H1 (cell line): Measurements from ENCODE around the gene INO80C. TPM values are rescaled to one million over a fixed set of nuclear protein-coding genes. Genes with fewer than 3 reads are reported as not detected.

ENCODE experiments used
- CTCF ChIA-PET: fragments of 300-600 bp; sonication (Branson Sonifier 250); formaldehyde crosslinking; loops from one replicate; lab custom pipeline; 2021; ENCODE audit not compliant: partially characterized antibody; lab: Charles Lee
- POLR2A ChIA-PET: fragments of 300-600 bp; sonication (Branson Sonifier 250); formaldehyde crosslinking; loops from one replicate; lab custom pipeline; 2021; ENCODE audit warnings: inconsistent platforms; ENCODE audit not compliant: partially characterized antibody; lab: Charles Lee
- DNase-seq, 2 experiments: peaks; one replicate each; pipeline versions ENCODE4 v3.0.0 to v3.0.0-alpha.2; 2010 to 2022; ENCODE audit warnings: low spot score in 2 of 2, low read depth in 1 of 2, mixed read lengths in 1 of 2
- FAIRE-seq: peaks from 2 replicates; lab custom pipeline; 2011; peaks lifted over from hg19 to GRCh38; lab: Jason Lieb, UNC
- H2AFZ ChIP-seq: 2 replicates; pipeline ENCODE4 v1.8.1; 2012; ENCODE audit warnings: low read length, inconsistent platforms
- H2AK5ac ChIP-seq: 2 replicates; pipeline ENCODE4 v1.6.1; 2013; ENCODE audit warnings: low read depth, low read length
- H2BK120ac ChIP-seq: replicated peaks from 2 replicates; pipeline ENCODE3; 2013; ENCODE audit warnings: low read depth, low read length, inconsistent platforms
- H2BK12ac ChIP-seq: 2 replicates; pipeline ENCODE4 v1.6.1; 2013; ENCODE audit warnings: low read depth, low read length
- H2BK15ac ChIP-seq: 2 replicates; pipeline ENCODE4 v1.6.1; 2013; ENCODE audit warnings: low read length
- H2BK20ac ChIP-seq: 2 replicates; pipeline ENCODE4 v1.6.1; 2013; ENCODE audit warnings: low read length
- H2BK5ac ChIP-seq: 2 replicates; pipeline ENCODE4 v1.6.1; 2013; ENCODE audit warnings: low read depth, low read length
- H3K14ac ChIP-seq: 2 replicates; pipeline ENCODE4 v1.6.1; 2013; ENCODE audit warnings: inconsistent platforms; ENCODE audit not compliant: insufficient read length
- H3K18ac ChIP-seq: 2 replicates; pipeline ENCODE4 v1.6.1; 2013; ENCODE audit warnings: low read length; ENCODE audit errors: extremely low read depth
- H3K23ac ChIP-seq: 2 replicates; pipeline ENCODE4 v1.6.1; 2013; ENCODE audit warnings: inconsistent platforms; ENCODE audit not compliant: insufficient read length
- H3K23me2 ChIP-seq: 2 replicates; pipeline ENCODE4 v1.6.1; 2013; ENCODE audit warnings: low read depth, low read length
- H3K27ac ChIP-seq: 2 replicates; pipeline ENCODE4 v1.6.1; 2011; ENCODE audit warnings: low read depth, low read length, inconsistent platforms
- H3K27me3 ChIP-seq, 4 experiments: replicated peaks in 1 of 4; 1 replicate in 1 of 4; 2 replicates in 3 of 4; pipeline versions ENCODE4 v1.6.1 to v1.8.1; 2011 to 2013; ENCODE audit warnings: low read length in 3 of 4, mild to moderate bottlenecking in 3 of 4, inconsistent platforms in 2 of 4, mixed read lengths in 2 of 4, moderate library complexity in 1 of 4; ENCODE audit not compliant: control insufficient read depth in 3 of 4, insufficient read depth in 3 of 4; ENCODE audit errors: extremely low read depth in 1 of 4
- H3K36me3 ChIP-seq, 4 experiments: 2 replicates each; pipeline versions ENCODE4 v1.6.1 to v1.8.1; 2011 to 2013; ENCODE audit warnings: mild to moderate bottlenecking in 4 of 4, low read length in 3 of 4, moderate library complexity in 2 of 4, control low read depth in 1 of 4, inconsistent platforms in 1 of 4; ENCODE audit not compliant: insufficient read depth in 4 of 4, control insufficient read depth in 2 of 4
- H3K4ac ChIP-seq: replicated peaks from 2 replicates; pipeline ENCODE3; 2013; ENCODE audit warnings: low read length, low read depth, mixed read lengths, inconsistent platforms; ENCODE audit not compliant: insufficient read length
- H3K4me1 ChIP-seq, 4 experiments: replicated peaks in 1 of 4; 1 replicate in 1 of 4; 2 replicates in 3 of 4; pipeline versions ENCODE4 v1.6.1 to v1.8.1; 2011 to 2013; ENCODE audit warnings: low read length in 3 of 4, inconsistent platforms in 2 of 4, mixed read lengths in 1 of 4; ENCODE audit not compliant: insufficient read depth in 4 of 4, control insufficient read depth in 3 of 4
- H3K4me2 ChIP-seq, 2 experiments: 2 replicates each; pipeline versions ENCODE4 v1.6.1 to v1.8.1; 2011 to 2013; ENCODE audit warnings: low read depth in 2 of 2, low read length in 2 of 2, control low read depth in 1 of 2, inconsistent platforms in 1 of 2, mild to moderate bottlenecking in 1 of 2; ENCODE audit not compliant: insufficient read depth in 1 of 2
- H3K4me3 ChIP-seq, 4 experiments: fragments of 200-600, 300-600 bp in 1 of 4; sonication (generic), shearing (Covaris generic), sonication (Bioruptor Twin) in 1 of 4; 2 replicates each; pipeline versions ENCODE4 v1.5.1 to v1.8.1; 2011 to 2016; ENCODE audit warnings: low read length in 4 of 4, low read depth in 3 of 4, control low read depth in 2 of 4, inconsistent platforms in 2 of 4, mild to moderate bottlenecking in 2 of 4, mixed read lengths in 1 of 4, moderate library complexity in 1 of 4; ENCODE audit not compliant: insufficient read depth in 2 of 4; ENCODE audit errors: extremely low read depth in 1 of 4
- H3K56ac ChIP-seq: replicated peaks from 2 replicates; pipeline ENCODE3; 2013; ENCODE audit warnings: low read depth, mild to moderate bottlenecking, mixed read lengths, low read length, inconsistent platforms; ENCODE audit not compliant: insufficient read length
- H3K79me1 ChIP-seq: 2 replicates; pipeline ENCODE4 v1.6.1; 2013; ENCODE audit warnings: low read depth, low read length, control low read depth
- H3K79me2 ChIP-seq, 2 experiments: 2 replicates each; pipeline versions ENCODE4 v1.6.1 to v1.8.1; 2012 to 2013; ENCODE audit warnings: low read length in 2 of 2, mild to moderate bottlenecking in 2 of 2, inconsistent platforms in 1 of 2; ENCODE audit not compliant: insufficient read depth in 2 of 2, control insufficient read depth in 1 of 2
- H3K9ac ChIP-seq, 4 experiments: replicated peaks in 1 of 4; 1 replicate in 1 of 4; 2 replicates in 3 of 4; pipeline versions ENCODE4 v1.6.1 to v1.8.1; 2011 to 2013; ENCODE audit warnings: low read depth in 3 of 4, low read length in 3 of 4, control low read depth in 2 of 4, mild to moderate bottlenecking in 2 of 4, moderate library complexity in 2 of 4, inconsistent platforms in 1 of 4; ENCODE audit errors: extremely low read depth in 1 of 4
- H3K9me3 ChIP-seq, 2 experiments: 2 replicates each; pipeline versions ENCODE4 v1.6.1 to v1.8.1; 2012 to 2013; ENCODE audit warnings: mild to moderate bottlenecking in 2 of 2, moderate library complexity in 2 of 2, control low read depth in 1 of 2, inconsistent platforms in 1 of 2, low read depth in 1 of 2, low read length in 1 of 2, mixed read lengths in 1 of 2; ENCODE audit not compliant: insufficient read depth in 2 of 2
- H4K20me1 ChIP-seq, 2 experiments: replicated peaks in 1 of 2; 2 replicates each; pipeline versions ENCODE3 to v1.8.1; 2011 to 2013; ENCODE audit warnings: inconsistent platforms in 2 of 2, low read length in 2 of 2, mild to moderate bottlenecking in 1 of 2; ENCODE audit not compliant: insufficient read depth in 2 of 2, control insufficient read depth in 1 of 2
- H4K5ac ChIP-seq: 2 replicates; pipeline ENCODE4 v1.6.1; 2013; ENCODE audit warnings: low read length, low read depth, mixed read lengths, inconsistent platforms; ENCODE audit not compliant: insufficient read length
- H4K8ac ChIP-seq: 2 replicates; pipeline ENCODE4 v1.8.0; 2013; ENCODE audit warnings: mild to moderate bottlenecking, moderate library complexity, low read length, inconsistent platforms; ENCODE audit not compliant: insufficient read depth; ENCODE audit errors: extremely low read depth
- H4K91ac ChIP-seq: replicated peaks from 2 replicates; pipeline ENCODE3; 2013; ENCODE audit warnings: low read length, mixed read lengths, inconsistent platforms; ENCODE audit not compliant: insufficient read length
- CREB1 ChIP-seq: IDR thresholded peaks from 2 replicates; pipeline ENCODE4 v1.6.1; 2012; ENCODE audit warnings: inconsistent platforms
- JUN ChIP-seq: IDR thresholded peaks from 2 replicates; pipeline ENCODE4 v1.6.1; 2011; ENCODE audit warnings: low read depth, mild to moderate bottlenecking, improper control_type of control experiment, low read length
- JUND ChIP-seq: IDR thresholded peaks from 2 replicates; pipeline ENCODE4 v1.6.1; 2011; ENCODE audit warnings: mild to moderate bottlenecking, improper control_type of control experiment, low read length
- KDM1A ChIP-seq: fragments of 200-600, 300-600 bp; sonication (generic); IDR thresholded peaks from 2 replicates; pipeline ENCODE4 v1.7.1; 2016; ENCODE audit warnings: mild to moderate bottlenecking, low read length, borderline replicate concordance
- RBBP5 ChIP-seq: IDR thresholded peaks from 2 replicates; pipeline ENCODE4 v1.7.1; 2012; ENCODE audit warnings: low read depth, mild to moderate bottlenecking, inconsistent platforms, low read length, moderate library complexity, borderline replicate concordance
- RFX5 ChIP-seq: IDR thresholded peaks from 2 replicates; pipeline ENCODE4 v1.6.1; 2011; ENCODE audit warnings: low read depth, low read length, improper control_type of control experiment, borderline replicate concordance
- SIN3A ChIP-seq, 2 experiments: IDR thresholded peaks in 1 of 2; conservative IDR thresholded peaks in 1 of 2; 2 replicates each; pipeline ENCODE4 v1.6.1; 2011 to 2012; ENCODE audit warnings: low read length in 2 of 2, improper control_type of control experiment in 1 of 2, low read depth in 1 of 2, mild to moderate bottlenecking in 1 of 2
- SP1 ChIP-seq: IDR thresholded peaks from 2 replicates; pipeline ENCODE4 v1.6.1; 2011; ENCODE audit warnings: low read depth, low read length
- SRF ChIP-seq: IDR thresholded peaks from 2 replicates; pipeline ENCODE4 v1.6.1; 2011; ENCODE audit warnings: mild to moderate bottlenecking, low read depth, low read length, moderate library complexity
- TAF1 ChIP-seq: IDR thresholded peaks from 2 replicates; pipeline ENCODE4 v1.6.1; 2011; ENCODE audit warnings: mild to moderate bottlenecking, low read depth, low read length
- TBP ChIP-seq: IDR thresholded peaks from 2 replicates; pipeline ENCODE4 v1.6.1; 2011; ENCODE audit warnings: low read depth, low read length, improper control_type of control experiment
- ZNF274 ChIP-seq: IDR thresholded peaks from 2 replicates; pipeline ENCODE4 v1.7.0; 2012; ENCODE audit warnings: low read length, borderline replicate concordance; ENCODE audit errors: extremely low read depth
- WGBS, 2 experiments: shearing (Covaris generic) in 1 of 2; methylation state at CpG; one replicate each; pipeline versions ENCODE4 v1.1.6 to v1.1.7; 2013 to 2015; ENCODE audit warnings: low lambda C conversion rate in 2 of 2, mixed read lengths in 2 of 2, inconsistent platforms in 1 of 2, low coverage in 1 of 2, missing lambda C conversion rate in 1 of 2; ENCODE audit not compliant: insufficient replicate concordance in 2 of 2, insufficient coverage in 1 of 2, insufficient read length in 1 of 2; ENCODE audit errors: extremely low coverage in 1 of 2, missing lambda C conversion rate in 1 of 2; 5-methylcytosine and 5-hydroxymethylcytosine counted together
- polyA plus RNA-seq, 7 experiments: library from polyadenylated mRNA; depleted of rRNA in 3 of 7; stranded (reverse) in 5 of 7; unstranded in 2 of 7; fragments of >200 nt in 5 of 7; fragments of 200-250 nt in 2 of 7; gene quantifications; 1 replicate in 5 of 7; 2 replicates in 1 of 7; 4 replicates in 1 of 7; pipeline versions ENCODE4 v1.2.1 to v1.2.3, GENCODE V29; 2011 to 2013; ENCODE audit warnings: missing spikeins in 2 of 7, mixed read lengths in 2 of 7
- total RNA-seq: library from RNA; stranded (reverse); fragmentation: NEBNext Ultra II Directional; extraction: Animal tissue kit (Norgen Biotek cat#: 25700); gene quantifications from 2 replicates; pipeline ENCODE4 v1.2.1, GENCODE V29; 2021
- TF ChIP-seq, protein P1 (sequence below): IDR thresholded peaks from 2 replicates; pipeline ENCODE4 v1.6.1; 2012; ENCODE audit warnings: low read length, inconsistent platforms

INO80C gene
- total and polyA plus RNA-seq, 2 of the 8 experiments (the other 6 are each of a cell fraction or from before 2014, with no cell fraction given) = 30.1 to 48.9 TPM

DNA sequence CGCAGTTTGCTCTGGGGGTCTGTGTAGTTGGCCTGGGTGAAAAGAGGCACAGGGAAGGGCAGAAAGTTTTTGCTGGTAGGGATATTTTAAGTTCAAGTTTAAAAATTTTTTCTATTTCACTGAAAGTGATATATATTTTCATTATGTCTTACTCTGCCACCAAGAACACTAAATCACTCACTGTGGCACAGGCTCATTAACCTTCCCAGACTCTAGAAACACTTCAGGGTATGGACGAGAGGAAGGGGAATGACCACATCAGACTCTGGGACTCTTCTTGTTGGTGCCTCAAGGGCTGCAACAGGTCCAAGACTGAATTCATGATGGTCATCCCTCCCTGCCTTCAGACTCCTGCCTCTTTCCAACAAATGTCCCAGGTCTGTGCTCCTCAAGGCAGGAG, 29.0 kb downstream of the INO80C start:
- Histone ChIP-seq H3K4me2 (no peak overlapping the region), H2AFZ (no peak overlapping the region), H3K27ac (no peak overlapping the region), H3K9me3 (no peaks in the 10 kb centered on the region), H3K18ac (no peak overlapping the region), H3K23me2 (no peaks in the 10 kb centered on the region), H2AK5ac (no peak overlapping the region), H4K8ac (no peak overlapping the region), H2BK120ac (no peak overlapping the region), H3K79me2 (peaks cover 0 to 2% of the 10 kb centered on the region in 2 experiments; a peak in 1 of 4 replicates), H3K56ac (no peak overlapping the region), H3K27me3 (no peaks in the 10 kb centered on the region), H2BK20ac (no peak overlapping the region), H3K23ac (no peak overlapping the region), H2BK15ac (no peak overlapping the region), H3K4ac (no peak overlapping the region), H4K20me1 (peaks cover 0 to 2% of the 10 kb centered on the region in 2 experiments), H4K5ac (no peak overlapping the region), H3K4me3 (no peak overlapping the region), H2BK12ac (no peak overlapping the region), H4K91ac (no peak overlapping the region), H3K79me1 (no peaks in the 10 kb centered on the region), H2BK5ac (no peak overlapping the region), H3K36me3 (peaks cover 0 to 14% (median 2%) of the 10 kb centered on the region in 4 experiments; a peak in 5 of 8 replicates), H3K9ac (no peak overlapping the region), H3K4me1 (no peaks in the 10 kb centered on the region), H3K14ac (no peak overlapping the region)
- no peak for FAIRE-seq
- CTCF ChIA-PET = no interaction called here
- DNase-seq = no peak
- WGBS, 2 experiments = 88% methylated on average over 2 of the region's 2 CpGs; no CpG with 5 or more reads in 1 of the 2 experiments
- POLR2A ChIA-PET = interaction anchor here (1.7 kb wide), 1 partner anchor 10 kb away, joined by 5 read pairs; no protein-coding TSS in a partner anchor
- TF ChIP-seq SRF (no peak), TBP (no peak), SP1 (no peak), RBBP5 (no peak), ZNF274 (no peak), CREB1 (no peak), KDM1A (no peak), TAF1 (no peak), JUN (no peak), SIN3A (conservative IDR thresholded peaks at IDR 0.05 in 1 of 2, IDR thresholded peaks at IDR 0.05 in 1 of 2; ENCODE audit: low read depth in 1 of 2, low read length in 2 of 2) (no peak), RFX5 (no peak), JUND (no peak)
- TF ChIP-seq, protein P1, sequence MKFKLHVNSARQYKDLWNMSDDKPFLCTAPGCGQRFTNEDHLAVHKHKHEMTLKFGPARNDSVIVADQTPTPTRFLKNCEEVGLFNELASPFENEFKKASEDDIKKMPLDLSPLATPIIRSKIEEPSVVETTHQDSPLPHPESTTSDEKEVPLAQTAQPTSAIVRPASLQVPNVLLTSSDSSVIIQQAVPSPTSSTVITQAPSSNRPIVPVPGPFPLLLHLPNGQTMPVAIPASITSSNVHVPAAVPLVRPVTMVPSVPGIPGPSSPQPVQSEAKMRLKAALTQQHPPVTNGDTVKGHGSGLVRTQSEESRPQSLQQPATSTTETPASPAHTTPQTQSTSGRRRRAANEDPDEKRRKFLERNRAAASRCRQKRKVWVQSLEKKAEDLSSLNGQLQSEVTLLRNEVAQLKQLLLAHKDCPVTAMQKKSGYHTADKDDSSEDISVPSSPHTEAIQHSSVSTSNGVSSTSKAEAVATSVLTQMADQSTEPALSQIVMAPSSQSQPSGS = no peak
